ENCODE data around the gene BRINP2. TPM values are rescaled to one million over a fixed set of nuclear protein-coding genes. Genes with fewer than 3 reads are reported as not detected.

The BRINP2 gene
- total RNA-seq, 2 donors from 2014 or later, result not detected

- Histone ChIP-seq H3K27me3 (ENCODE audit: control insufficient read depth, insufficient read depth, low read length, poor library complexity, severe bottlenecking) (peaks cover 94% of the 10 kb centered on the region), H3K9ac (ENCODE audit: extremely low read depth, low read length, poor library complexity, severe bottlenecking) (no peak overlapping the region), H3K9me3 (ENCODE audit: control insufficient read depth, low read length) (no peaks in the 10 kb centered on the region), H3K36me3 (ENCODE audit: control insufficient read depth, insufficient read depth, low read length) (no peaks in the 10 kb centered on the region), H3K4me1 (ENCODE audit: control insufficient read depth, insufficient read depth, low read length) (no peaks in the 10 kb centered on the region), H3K4me3 (ENCODE audit: low read length) (no peak overlapping the region), H3K27ac (ENCODE audit: low read depth, low read length) (no peak overlapping the region)
- H3K36me3 Mint-ChIP-seq (ENCODE audit: low read depth), result no peaks in the 10 kb centered on the region
- H3K9me3 Mint-ChIP-seq, result no peaks in the 10 kb centered on the region
- no peak for TF ChIP-seq CTCF (conservative IDR thresholded peaks at IDR 0.05)
- peaks cover 10% of the 10 kb centered on the region for H3K4me1 Mint-ChIP-seq
- no peak overlapping the region for H3K27ac Mint-ChIP-seq
- no peak for DNase-seq
- no peak overlapping the region for H3K4me3 Mint-ChIP-seq
- H3K27me3 Mint-ChIP-seq (ENCODE audit: insufficient read depth), result peaks cover 97% of the 10 kb centered on the region
Observed at GRCh38 chr1:177307771-177308170, 137.0 kb downstream of the BRINP2 start.

- Mint-ChIP-seq H3K4me3 (no peak overlapping the region), H3K27me3 (ENCODE audit: insufficient read depth) (peaks cover 98% of the 10 kb centered on the region), H3K4me1 (peaks cover 10% of the 10 kb centered on the region), H3K27ac (no peak overlapping the region), H3K36me3 (ENCODE audit: low read depth) (no peaks in the 10 kb centered on the region), H3K9me3 (no peaks in the 10 kb centered on the region)
- Histone ChIP-seq H3K4me1 (ENCODE audit: control insufficient read depth, insufficient read depth, low read length) (no peaks in the 10 kb centered on the region), H3K27me3 (ENCODE audit: control insufficient read depth, insufficient read depth, low read length, poor library complexity, severe bottlenecking) (peaks cover 94% of the 10 kb centered on the region), H3K36me3 (ENCODE audit: control insufficient read depth, insufficient read depth, low read length) (no peaks in the 10 kb centered on the region), H3K27ac (ENCODE audit: low read depth, low read length) (no peak overlapping the region), H3K4me3 (ENCODE audit: low read length) (no peak overlapping the region), H3K9me3 (ENCODE audit: control insufficient read depth, low read length) (no peaks in the 10 kb centered on the region), H3K9ac (ENCODE audit: extremely low read depth, low read length, poor library complexity, severe bottlenecking) (no peak overlapping the region)
- no peak for DNase-seq
- TF ChIP-seq CTCF (conservative IDR thresholded peaks at IDR 0.05), result no peak
- 43% methylated on average over 2 of the region's 2 CpGs; no CpG with 5 or more reads in 1 of the 2 experiments for WGBS, 2 experiments (ENCODE audit: insufficient coverage in 1 of 2, insufficient read length in 1 of 2)
Observed at GRCh38 chr1:177309880-177310279, 139.1 kb downstream of the BRINP2 start.

GRCh38 chr1:177310326-177310725 is 139.6 kb downstream of the BRINP2 start:
- H3K27ac Mint-ChIP-seq, result no peak overlapping the region
- no peak overlapping the region for H3K4me3 Mint-ChIP-seq
- H3K27me3 Mint-ChIP-seq (ENCODE audit: insufficient read depth), result peaks cover 98% of the 10 kb centered on the region

More at GRCh38 chr1:177310326-177310725, 139.6 kb downstream of the BRINP2 start:
- H3K36me3 ChIP-seq (ENCODE audit: control insufficient read depth, insufficient read depth, low read length), result no peaks in the 10 kb centered on the region
- H3K9me3 ChIP-seq (ENCODE audit: control insufficient read depth, low read length), result no peaks in the 10 kb centered on the region
- DNase-seq, result no peak
- no peaks in the 10 kb centered on the region for H3K36me3 Mint-ChIP-seq (ENCODE audit: low read depth)
- WGBS, 2 experiments (ENCODE audit: insufficient coverage in 1 of 2, insufficient read length in 1 of 2), result 92 to 100% methylated on average over 1 of the region's 1 CpG
- H3K4me3 ChIP-seq (ENCODE audit: low read length), result no peak overlapping the region
- peaks cover 94% of the 10 kb centered on the region for H3K27me3 ChIP-seq (ENCODE audit: control insufficient read depth, insufficient read depth, low read length, poor library complexity, severe bottlenecking)
- TF ChIP-seq CTCF (conservative IDR thresholded peaks at IDR 0.05), result no peak
- no peaks in the 10 kb centered on the region for H3K9me3 Mint-ChIP-seq
- peaks cover 8% of the 10 kb centered on the region for H3K4me1 Mint-ChIP-seq
- H3K9ac ChIP-seq (ENCODE audit: extremely low read depth, low read length, poor library complexity, severe bottlenecking), result no peak overlapping the region
- H3K27ac ChIP-seq (ENCODE audit: low read depth, low read length), result peak overlapping the region; percentile 36
- no peaks in the 10 kb centered on the region for H3K4me1 ChIP-seq (ENCODE audit: control insufficient read depth, insufficient read depth, low read length)
